Measurements from ENCODE around the gene TPMT. TPM values are rescaled to one million over a fixed set of nuclear protein-coding genes. Genes with fewer than 3 reads are reported as not detected.

TPMT gene
- total and polyA plus RNA-seq, 4 donors, result 10.3 to 28.6 (median 25.7) TPM

DNA sequence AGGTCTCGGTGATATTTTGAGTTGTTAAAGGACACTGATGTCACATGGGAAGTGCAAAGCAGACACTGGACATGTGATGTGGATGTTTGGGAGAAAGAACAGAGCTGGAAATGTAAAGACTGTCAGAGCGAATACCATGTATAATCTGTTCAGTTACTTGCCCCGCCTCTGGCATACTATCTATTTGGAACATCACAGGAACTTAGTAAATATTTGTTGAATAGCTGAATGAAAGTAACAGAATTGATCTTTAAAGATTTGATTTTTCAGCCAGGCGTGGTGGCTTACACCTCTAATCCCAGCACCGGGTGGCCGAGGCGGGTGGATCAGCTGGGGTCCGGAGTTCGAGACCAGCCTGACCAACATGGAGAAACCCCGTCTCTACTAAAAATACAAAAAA, 18.6 kb downstream of the TPMT start:
- 56% methylated on average over 10 of the region's 10 CpGs for WGBS
- DNase-seq (ENCODE audit: low spot score), result no peak
- H3K9me3 ChIP-seq (ENCODE audit: control insufficient read depth in 4 of 4, low read length in 3 of 4), result no peaks in the 10 kb centered on the region
- H3K4me3 ChIP-seq (ENCODE audit: low read depth in 1 of 3, low read length in 3 of 3), result no peak overlapping the region
- no peak for TF ChIP-seq RAD21 (IDR thresholded peaks at IDR 0.05)
- no peak for TF ChIP-seq EGR1 (IDR thresholded peaks at IDR 0.05; ENCODE audit: low read depth in 2 of 2)
- TF ChIP-seq, protein P1, sequence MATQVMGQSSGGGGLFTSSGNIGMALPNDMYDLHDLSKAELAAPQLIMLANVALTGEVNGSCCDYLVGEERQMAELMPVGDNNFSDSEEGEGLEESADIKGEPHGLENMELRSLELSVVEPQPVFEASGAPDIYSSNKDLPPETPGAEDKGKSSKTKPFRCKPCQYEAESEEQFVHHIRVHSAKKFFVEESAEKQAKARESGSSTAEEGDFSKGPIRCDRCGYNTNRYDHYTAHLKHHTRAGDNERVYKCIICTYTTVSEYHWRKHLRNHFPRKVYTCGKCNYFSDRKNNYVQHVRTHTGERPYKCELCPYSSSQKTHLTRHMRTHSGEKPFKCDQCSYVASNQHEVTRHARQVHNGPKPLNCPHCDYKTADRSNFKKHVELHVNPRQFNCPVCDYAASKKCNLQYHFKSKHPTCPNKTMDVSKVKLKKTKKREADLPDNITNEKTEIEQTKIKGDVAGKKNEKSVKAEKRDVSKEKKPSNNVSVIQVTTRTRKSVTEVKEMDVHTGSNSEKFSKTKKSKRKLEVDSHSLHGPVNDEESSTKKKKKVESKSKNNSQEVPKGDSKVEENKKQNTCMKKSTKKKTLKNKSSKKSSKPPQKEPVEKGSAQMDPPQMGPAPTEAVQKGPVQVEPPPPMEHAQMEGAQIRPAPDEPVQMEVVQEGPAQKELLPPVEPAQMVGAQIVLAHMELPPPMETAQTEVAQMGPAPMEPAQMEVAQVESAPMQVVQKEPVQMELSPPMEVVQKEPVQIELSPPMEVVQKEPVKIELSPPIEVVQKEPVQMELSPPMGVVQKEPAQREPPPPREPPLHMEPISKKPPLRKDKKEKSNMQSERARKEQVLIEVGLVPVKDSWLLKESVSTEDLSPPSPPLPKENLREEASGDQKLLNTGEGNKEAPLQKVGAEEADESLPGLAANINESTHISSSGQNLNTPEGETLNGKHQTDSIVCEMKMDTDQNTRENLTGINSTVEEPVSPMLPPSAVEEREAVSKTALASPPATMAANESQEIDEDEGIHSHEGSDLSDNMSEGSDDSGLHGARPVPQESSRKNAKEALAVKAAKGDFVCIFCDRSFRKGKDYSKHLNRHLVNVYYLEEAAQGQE (IDR thresholded peaks at IDR 0.05), result no peak
- TF ChIP-seq GABPA (IDR thresholded peaks at IDR 0.05 in 1 of 2, conservative IDR thresholded peaks at IDR 0.05 in 1 of 2), result no peak
- no peak for TF ChIP-seq SP1 (IDR thresholded peaks at IDR 0.05)
- TF ChIP-seq, protein P2, sequence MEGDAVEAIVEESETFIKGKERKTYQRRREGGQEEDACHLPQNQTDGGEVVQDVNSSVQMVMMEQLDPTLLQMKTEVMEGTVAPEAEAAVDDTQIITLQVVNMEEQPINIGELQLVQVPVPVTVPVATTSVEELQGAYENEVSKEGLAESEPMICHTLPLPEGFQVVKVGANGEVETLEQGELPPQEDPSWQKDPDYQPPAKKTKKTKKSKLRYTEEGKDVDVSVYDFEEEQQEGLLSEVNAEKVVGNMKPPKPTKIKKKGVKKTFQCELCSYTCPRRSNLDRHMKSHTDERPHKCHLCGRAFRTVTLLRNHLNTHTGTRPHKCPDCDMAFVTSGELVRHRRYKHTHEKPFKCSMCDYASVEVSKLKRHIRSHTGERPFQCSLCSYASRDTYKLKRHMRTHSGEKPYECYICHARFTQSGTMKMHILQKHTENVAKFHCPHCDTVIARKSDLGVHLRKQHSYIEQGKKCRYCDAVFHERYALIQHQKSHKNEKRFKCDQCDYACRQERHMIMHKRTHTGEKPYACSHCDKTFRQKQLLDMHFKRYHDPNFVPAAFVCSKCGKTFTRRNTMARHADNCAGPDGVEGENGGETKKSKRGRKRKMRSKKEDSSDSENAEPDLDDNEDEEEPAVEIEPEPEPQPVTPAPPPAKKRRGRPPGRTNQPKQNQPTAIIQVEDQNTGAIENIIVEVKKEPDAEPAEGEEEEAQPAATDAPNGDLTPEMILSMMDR (IDR thresholded peaks at IDR 0.05; ENCODE audit: low read depth, low read length, missing input control), result no peak
- TF ChIP-seq TAF1 (conservative IDR thresholded peaks at IDR 0.05), result no peak
- no peak for TF ChIP-seq JUND (IDR thresholded peaks at IDR 0.05)
- TF ChIP-seq, protein P3, sequence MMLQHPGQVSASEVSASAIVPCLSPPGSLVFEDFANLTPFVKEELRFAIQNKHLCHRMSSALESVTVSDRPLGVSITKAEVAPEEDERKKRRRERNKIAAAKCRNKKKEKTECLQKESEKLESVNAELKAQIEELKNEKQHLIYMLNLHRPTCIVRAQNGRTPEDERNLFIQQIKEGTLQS (IDR thresholded peaks at IDR 0.05), result no peak
- no peak for TF ChIP-seq HNF4G (IDR thresholded peaks at IDR 0.05)
- TF ChIP-seq, protein P4, sequence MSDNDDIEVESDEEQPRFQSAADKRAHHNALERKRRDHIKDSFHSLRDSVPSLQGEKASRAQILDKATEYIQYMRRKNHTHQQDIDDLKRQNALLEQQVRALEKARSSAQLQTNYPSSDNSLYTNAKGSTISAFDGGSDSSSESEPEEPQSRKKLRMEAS (IDR thresholded peaks at IDR 0.05), result no peak
- TF ChIP-seq FOXA1 (IDR thresholded peaks at IDR 0.05), result no peak
- no peak for TF ChIP-seq HNF4A (conservative IDR thresholded peaks at IDR 0.05)
- TF ChIP-seq, protein P5, sequence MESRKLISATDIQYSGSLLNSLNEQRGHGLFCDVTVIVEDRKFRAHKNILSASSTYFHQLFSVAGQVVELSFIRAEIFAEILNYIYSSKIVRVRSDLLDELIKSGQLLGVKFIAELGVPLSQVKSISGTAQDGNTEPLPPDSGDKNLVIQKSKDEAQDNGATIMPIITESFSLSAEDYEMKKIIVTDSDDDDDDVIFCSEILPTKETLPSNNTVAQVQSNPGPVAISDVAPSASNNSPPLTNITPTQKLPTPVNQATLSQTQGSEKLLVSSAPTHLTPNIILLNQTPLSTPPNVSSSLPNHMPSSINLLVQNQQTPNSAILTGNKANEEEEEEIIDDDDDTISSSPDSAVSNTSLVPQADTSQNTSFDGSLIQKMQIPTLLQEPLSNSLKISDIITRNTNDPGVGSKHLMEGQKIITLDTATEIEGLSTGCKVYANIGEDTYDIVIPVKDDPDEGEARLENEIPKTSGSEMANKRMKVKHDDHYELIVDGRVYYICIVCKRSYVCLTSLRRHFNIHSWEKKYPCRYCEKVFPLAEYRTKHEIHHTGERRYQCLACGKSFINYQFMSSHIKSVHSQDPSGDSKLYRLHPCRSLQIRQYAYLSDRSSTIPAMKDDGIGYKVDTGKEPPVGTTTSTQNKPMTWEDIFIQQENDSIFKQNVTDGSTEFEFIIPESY (IDR thresholded peaks at IDR 0.05), result no peak
- no peak for TF ChIP-seq YY1 (IDR thresholded peaks at IDR 0.05)
- TF ChIP-seq NR2F2 (IDR thresholded peaks at IDR 0.05), result no peak
- no peak for TF ChIP-seq FOXA2 (IDR thresholded peaks at IDR 0.05)
- peaks cover 0 to 5% (median 0%) of the 10 kb centered on the region in 4 donors for H3K4me1 ChIP-seq (ENCODE audit: control insufficient read depth in 4 of 4, insufficient read depth in 4 of 4, low read length in 3 of 4)
- H3K27me3 ChIP-seq (ENCODE audit: control insufficient read depth in 4 of 4, insufficient read depth in 4 of 4, low read length in 3 of 4), result no peaks in the 10 kb centered on the region
- H3K36me3 ChIP-seq (ENCODE audit: control insufficient read depth in 4 of 4, insufficient read depth in 3 of 4, low read depth in 1 of 4, low read length in 3 of 4), result peaks cover 12 to 59% (median 47%) of the 10 kb centered on the region in 4 donors
- no peak overlapping the region for H3K9ac ChIP-seq (ENCODE audit: low read depth in 1 of 2, low read length in 2 of 2)
- no peak overlapping the region for H3K27ac ChIP-seq (ENCODE audit: low read depth in 1 of 2, low read length in 2 of 2)

Data from liver (tissue), 9 donors.